HepG2 (cell line): ENCODE data around the gene LGALS8.

Source experiments
- EZH2 ChIP-seq: conservative IDR thresholded peaks from 2 replicates; pipeline ENCODE4 v1.6.1; 2012; ENCODE audit warnings: mild to moderate bottlenecking, low read depth, low read length, moderate library complexity
- FOXM1 ChIP-seq: sonication (generic); formaldehyde crosslinking; IDR thresholded peaks from 2 replicates; pipeline ENCODE4 v1.5.0; 2020; ENCODE audit warnings: missing genetic modification reagents
- MZF1 ChIP-seq: sonication (generic); formaldehyde crosslinking; IDR thresholded peaks from 2 replicates; pipeline ENCODE4 v1.8.1; 2023; ENCODE audit warnings: mild to moderate bottlenecking, missing genetic modification reagents, borderline replicate concordance
- RAD21 ChIP-seq: fragments of 450-650 bp; formaldehyde crosslinking; IDR thresholded peaks from 2 replicates; pipeline ENCODE4 v1.5.0; 2020; ENCODE audit warnings: mild to moderate bottlenecking
- TRAFD1 ChIP-seq: sonication (generic); formaldehyde crosslinking; IDR thresholded peaks from 2 replicates; pipeline ENCODE4 v1.5.1; 2020; ENCODE audit warnings: missing genetic modification reagents, mild to moderate bottlenecking, borderline replicate concordance
- ZBTB10 ChIP-seq: sonication (generic); formaldehyde crosslinking; IDR thresholded peaks from 2 replicates; pipeline ENCODE4 v1.4.0; 2020; ENCODE audit warnings: missing genetic modification reagents, borderline replicate concordance
- ZHX1 ChIP-seq: sonication (generic); formaldehyde crosslinking; IDR thresholded peaks from 2 replicates; pipeline ENCODE4 v1.8.1; 2022; ENCODE audit warnings: low read depth, mild to moderate bottlenecking, missing genetic modification reagents
- TF ChIP-seq, protein P1 (sequence below): sonication (generic); formaldehyde crosslinking; IDR thresholded peaks from 2 replicates; pipeline ENCODE4 v1.5.0; 2020; ENCODE audit warnings: mild to moderate bottlenecking, missing genetic modification reagents, moderate library complexity

- TF ChIP-seq FOXM1 (CRISPR knock-in tag): no peak
- no peak for TF ChIP-seq MZF1 (CRISPR knock-in tag)
- no peak for TF ChIP-seq EZH2
- no peak for TF ChIP-seq RAD21 (CRISPR knock-in tag)
- TF ChIP-seq, protein P1, sequence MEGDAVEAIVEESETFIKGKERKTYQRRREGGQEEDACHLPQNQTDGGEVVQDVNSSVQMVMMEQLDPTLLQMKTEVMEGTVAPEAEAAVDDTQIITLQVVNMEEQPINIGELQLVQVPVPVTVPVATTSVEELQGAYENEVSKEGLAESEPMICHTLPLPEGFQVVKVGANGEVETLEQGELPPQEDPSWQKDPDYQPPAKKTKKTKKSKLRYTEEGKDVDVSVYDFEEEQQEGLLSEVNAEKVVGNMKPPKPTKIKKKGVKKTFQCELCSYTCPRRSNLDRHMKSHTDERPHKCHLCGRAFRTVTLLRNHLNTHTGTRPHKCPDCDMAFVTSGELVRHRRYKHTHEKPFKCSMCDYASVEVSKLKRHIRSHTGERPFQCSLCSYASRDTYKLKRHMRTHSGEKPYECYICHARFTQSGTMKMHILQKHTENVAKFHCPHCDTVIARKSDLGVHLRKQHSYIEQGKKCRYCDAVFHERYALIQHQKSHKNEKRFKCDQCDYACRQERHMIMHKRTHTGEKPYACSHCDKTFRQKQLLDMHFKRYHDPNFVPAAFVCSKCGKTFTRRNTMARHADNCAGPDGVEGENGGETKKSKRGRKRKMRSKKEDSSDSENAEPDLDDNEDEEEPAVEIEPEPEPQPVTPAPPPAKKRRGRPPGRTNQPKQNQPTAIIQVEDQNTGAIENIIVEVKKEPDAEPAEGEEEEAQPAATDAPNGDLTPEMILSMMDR (CRISPR knock-in tag): no peak
- TF ChIP-seq ZBTB10: no peak
- TF ChIP-seq TRAFD1: no peak
- no peak for TF ChIP-seq ZHX1 (CRISPR knock-in tag)
Measured at GRCh38 chr1:236530286-236530685, 6.5 kb downstream of the LGALS8 start.
